WTC11 (cell line): ENCODE results near the gene SRM. TPM values are rescaled to one million over a fixed set of nuclear protein-coding genes. Genes with fewer than 3 reads are reported as not detected.
"Not testable (repeated sequence)": the region's sequence is repeated elsewhere in the genome, so short reads cannot be mapped to it uniquely, and the experiment has no call there.

Experiments used
- ATAC-seq: fragments of 200-7000 bp; cut with Tn5 transposase; 2 replicates; pipeline ENCODE4 v1.10.0; 2021; ENCODE audit warnings: mild to moderate bottlenecking, moderate library complexity
- CTCF ChIA-PET: fragments of 300-600 bp; sonication (Branson Sonifier 250); formaldehyde crosslinking; loops from one replicate; lab custom pipeline; 2021; ENCODE audit warnings: antibody characterized with exemption; lab: Charles Lee
- POLR2A ChIA-PET: fragments of 350-600 bp; sonication (Branson Sonifier 250); formaldehyde crosslinking; loops from one replicate; lab custom pipeline; 2021; ENCODE audit warnings: antibody characterized with exemption; lab: Charles Lee
- DNase-seq: peaks from one replicate; pipeline ENCODE4 v3.0.0; 2021; ENCODE audit warnings: low spot score
- H3K27ac Mint-ChIP-seq: 2 replicates; pipeline ENCODE4 v1.8.0; 2021; ENCODE audit warnings: mixed read lengths
- H3K27me3 Mint-ChIP-seq: 2 replicates; pipeline ENCODE4 v1.8.0; 2021; ENCODE audit warnings: low read depth, mild to moderate bottlenecking, moderate library complexity, mixed read lengths
- H3K36me3 Mint-ChIP-seq: 2 replicates; pipeline ENCODE4 v1.8.0; 2021; ENCODE audit warnings: mixed read lengths
- H3K4me1 Mint-ChIP-seq: 2 replicates; pipeline ENCODE4 v1.8.0; 2022; ENCODE audit warnings: mixed read lengths
- H3K4me3 Mint-ChIP-seq: 2 replicates; pipeline ENCODE4 v1.8.0; 2021; ENCODE audit warnings: mild to moderate bottlenecking, moderate library complexity, mixed read lengths
- H3K9me3 Mint-ChIP-seq: 2 replicates; pipeline ENCODE4 v1.8.0; 2021; ENCODE audit warnings: mixed read lengths
- ATF1 ChIP-seq: sonication (generic); formaldehyde crosslinking; IDR thresholded peaks from 2 replicates; pipeline ENCODE4 v1.8.1; 2023; ENCODE audit warnings: mild to moderate bottlenecking, moderate library complexity, missing genetic modification reagents
- FOXK1 ChIP-seq: sonication (generic); formaldehyde crosslinking; IDR thresholded peaks from 2 replicates; pipeline ENCODE4 v1.8.0; 2022; ENCODE audit warnings: mild to moderate bottlenecking, moderate library complexity, missing genetic modification reagents
- HMGA2 ChIP-seq: fragments of 250-450 bp; sonication (Bioruptor Pico); IDR thresholded peaks from 2 replicates; pipeline ENCODE4 v1.4.0; 2021; ENCODE audit warnings: mild to moderate bottlenecking, moderate library complexity
- JAZF1 ChIP-seq: fragments of 250-450 bp; sonication (Bioruptor Pico); IDR thresholded peaks from 2 replicates; pipeline ENCODE4 v1.9.0; 2021; ENCODE audit warnings: moderate library complexity, mild to moderate bottlenecking, inconsistent platforms
- NFYB ChIP-seq: sonication (generic); formaldehyde crosslinking; conservative IDR thresholded peaks from 2 replicates; pipeline ENCODE4 v1.8.0; 2022; ENCODE audit warnings: low read depth, missing genetic modification reagents
- NR1H2 ChIP-seq: sonication (generic); formaldehyde crosslinking; IDR thresholded peaks from 2 replicates; pipeline ENCODE4 v1.9.0; 2021; ENCODE audit warnings: mild to moderate bottlenecking, moderate library complexity, missing genetic modification reagents
- RELA ChIP-seq: sonication (generic); formaldehyde crosslinking; IDR thresholded peaks from 2 replicates; pipeline ENCODE4 v1.8.1; 2022; ENCODE audit warnings: missing genetic modification reagents, mild to moderate bottlenecking, borderline replicate concordance
- RORB ChIP-seq: fragments of 250-450 bp; sonication (Bioruptor Pico); IDR thresholded peaks from 2 replicates; pipeline ENCODE4 v1.9.0; 2021; ENCODE audit warnings: mild to moderate bottlenecking
- TEAD4 ChIP-seq: sonication (generic); formaldehyde crosslinking; IDR thresholded peaks from 2 replicates; pipeline ENCODE4 v1.8.0; 2022; ENCODE audit warnings: mild to moderate bottlenecking, missing genetic modification reagents
- ZNF121 ChIP-seq: sonication (generic); formaldehyde crosslinking; IDR thresholded peaks from 2 replicates; pipeline ENCODE4 v1.8.0; 2023; ENCODE audit warnings: missing genetic modification reagents
- ZNF423 ChIP-seq: fragments of 250-450 bp; sonication (Bioruptor Pico); IDR thresholded peaks from 2 replicates; pipeline ENCODE4 v2.1.2; 2022; ENCODE audit warnings: mild to moderate bottlenecking, moderate library complexity
- total RNA-seq: library from RNA; stranded (reverse); gene quantifications from 3 replicates; pipeline ENCODE4 v1.2.3, GENCODE V29; 2021
- TF ChIP-seq, protein P1 (sequence below): sonication (generic); formaldehyde crosslinking; IDR thresholded peaks from 2 replicates; pipeline ENCODE4 v1.8.0; 2022; ENCODE audit warnings: mild to moderate bottlenecking, missing genetic modification reagents
- TF ChIP-seq, protein P2 (sequence below): sonication (generic); formaldehyde crosslinking; IDR thresholded peaks from 2 replicates; pipeline ENCODE4 v1.8.0; 2023; ENCODE audit warnings: mild to moderate bottlenecking, missing genetic modification reagents
- TF ChIP-seq, protein P3 (sequence below): fragments of 250-450 bp; sonication (Bioruptor Pico); IDR thresholded peaks from 2 replicates; pipeline ENCODE4 v1.9.0; 2021; ENCODE audit warnings: mild to moderate bottlenecking
- TF ChIP-seq, protein P4 (sequence below): sonication (generic); formaldehyde crosslinking; IDR thresholded peaks from 2 replicates; pipeline ENCODE4 v1.8.0; 2023; ENCODE audit warnings: missing genetic modification reagents
- TF ChIP-seq, protein P5 (sequence below): sonication (generic); formaldehyde crosslinking; IDR thresholded peaks from 2 replicates; pipeline ENCODE4 v1.8.1; 2023; ENCODE audit warnings: mild to moderate bottlenecking, missing genetic modification reagents, moderate library complexity
- TF ChIP-seq, protein P6 (sequence below): sonication (generic); formaldehyde crosslinking; IDR thresholded peaks from 2 replicates; pipeline ENCODE4 v1.8.1; 2022; ENCODE audit warnings: mild to moderate bottlenecking, moderate library complexity, missing genetic modification reagents
- TF ChIP-seq, protein P7 (sequence below): fragments of 250-450 bp; sonication (Bioruptor Pico); IDR thresholded peaks from 2 replicates; pipeline ENCODE4 v1.9.0; 2021; ENCODE audit warnings: mild to moderate bottlenecking
- TF ChIP-seq, protein P8 (sequence below): fragments of 200-600 bp; IDR thresholded peaks from 2 replicates; pipeline ENCODE4 v1.8.0; 2022; ENCODE audit warnings: antibody characterized with exemption

Gene SRM
- total RNA-seq, 1 experiment from 2014 or later, result 200 TPM

DNA sequence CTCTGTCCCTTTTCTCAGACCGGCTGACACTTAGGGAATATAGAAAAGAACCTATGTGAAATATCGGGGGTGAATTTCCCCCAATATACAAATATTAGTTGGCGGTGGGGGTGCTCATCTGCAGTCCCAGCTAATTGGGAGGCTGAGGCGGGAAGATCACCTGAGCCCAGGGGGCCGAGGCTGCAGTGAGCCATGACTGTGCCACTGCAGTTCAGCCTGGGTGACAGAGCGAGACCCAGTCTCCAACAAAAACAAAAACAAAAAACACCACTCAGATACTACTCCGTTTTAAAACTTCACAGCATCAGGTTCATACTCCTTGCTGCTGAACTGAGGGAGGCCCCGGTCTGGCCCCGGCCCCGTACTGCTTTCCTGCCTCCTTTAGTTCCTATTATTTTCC lies 45.8 kb upstream of the SRM start:
- ChIA-PET POLR2A (no interaction called here), CTCF (no interaction called here)
- DNase-seq (no peak), ATAC-seq (no peak)
- H3K27ac Mint-ChIP-seq, result 0 out of 2 replicates have a peak overlapping the region, but pooled peaks have one; percentile 19
- peaks cover 33% of the 10 kb centered on the region for H3K36me3 Mint-ChIP-seq
- H3K9me3 Mint-ChIP-seq, result no peaks in the 10 kb centered on the region
- H3K27me3 Mint-ChIP-seq, result no peaks in the 10 kb centered on the region
- TF ChIP-seq, protein P1, sequence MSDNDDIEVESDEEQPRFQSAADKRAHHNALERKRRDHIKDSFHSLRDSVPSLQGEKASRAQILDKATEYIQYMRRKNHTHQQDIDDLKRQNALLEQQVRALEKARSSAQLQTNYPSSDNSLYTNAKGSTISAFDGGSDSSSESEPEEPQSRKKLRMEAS, result no peak
- TF ChIP-seq, protein P2, sequence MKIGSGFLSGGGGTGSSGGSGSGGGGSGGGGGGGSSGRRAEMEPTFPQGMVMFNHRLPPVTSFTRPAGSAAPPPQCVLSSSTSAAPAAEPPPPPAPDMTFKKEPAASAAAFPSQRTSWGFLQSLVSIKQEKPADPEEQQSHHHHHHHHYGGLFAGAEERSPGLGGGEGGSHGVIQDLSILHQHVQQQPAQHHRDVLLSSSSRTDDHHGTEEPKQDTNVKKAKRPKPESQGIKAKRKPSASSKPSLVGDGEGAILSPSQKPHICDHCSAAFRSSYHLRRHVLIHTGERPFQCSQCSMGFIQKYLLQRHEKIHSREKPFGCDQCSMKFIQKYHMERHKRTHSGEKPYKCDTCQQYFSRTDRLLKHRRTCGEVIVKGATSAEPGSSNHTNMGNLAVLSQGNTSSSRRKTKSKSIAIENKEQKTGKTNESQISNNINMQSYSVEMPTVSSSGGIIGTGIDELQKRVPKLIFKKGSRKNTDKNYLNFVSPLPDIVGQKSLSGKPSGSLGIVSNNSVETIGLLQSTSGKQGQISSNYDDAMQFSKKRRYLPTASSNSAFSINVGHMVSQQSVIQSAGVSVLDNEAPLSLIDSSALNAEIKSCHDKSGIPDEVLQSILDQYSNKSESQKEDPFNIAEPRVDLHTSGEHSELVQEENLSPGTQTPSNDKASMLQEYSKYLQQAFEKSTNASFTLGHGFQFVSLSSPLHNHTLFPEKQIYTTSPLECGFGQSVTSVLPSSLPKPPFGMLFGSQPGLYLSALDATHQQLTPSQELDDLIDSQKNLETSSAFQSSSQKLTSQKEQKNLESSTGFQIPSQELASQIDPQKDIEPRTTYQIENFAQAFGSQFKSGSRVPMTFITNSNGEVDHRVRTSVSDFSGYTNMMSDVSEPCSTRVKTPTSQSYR, result no peak
- TF ChIP-seq JAZF1, result no peak
- TF ChIP-seq, protein P3, sequence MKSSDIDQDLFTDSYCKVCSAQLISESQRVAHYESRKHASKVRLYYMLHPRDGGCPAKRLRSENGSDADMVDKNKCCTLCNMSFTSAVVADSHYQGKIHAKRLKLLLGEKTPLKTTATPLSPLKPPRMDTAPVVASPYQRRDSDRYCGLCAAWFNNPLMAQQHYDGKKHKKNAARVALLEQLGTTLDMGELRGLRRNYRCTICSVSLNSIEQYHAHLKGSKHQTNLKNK (CRISPR knock-in tag), result no peak
- TF ChIP-seq RORB (CRISPR knock-in tag), result no peak
- TF ChIP-seq, protein P4, sequence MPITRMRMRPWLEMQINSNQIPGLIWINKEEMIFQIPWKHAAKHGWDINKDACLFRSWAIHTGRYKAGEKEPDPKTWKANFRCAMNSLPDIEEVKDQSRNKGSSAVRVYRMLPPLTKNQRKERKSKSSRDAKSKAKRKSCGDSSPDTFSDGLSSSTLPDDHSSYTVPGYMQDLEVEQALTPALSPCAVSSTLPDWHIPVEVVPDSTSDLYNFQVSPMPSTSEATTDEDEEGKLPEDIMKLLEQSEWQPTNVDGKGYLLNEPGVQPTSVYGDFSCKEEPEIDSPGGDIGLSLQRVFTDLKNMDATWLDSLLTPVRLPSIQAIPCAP (CRISPR knock-in tag), result no peak
- no peak for TF ChIP-seq ATF1
- no peak for TF ChIP-seq RELA
- no peak for TF ChIP-seq NR1H2 (CRISPR knock-in tag)
- TF ChIP-seq, protein P5, sequence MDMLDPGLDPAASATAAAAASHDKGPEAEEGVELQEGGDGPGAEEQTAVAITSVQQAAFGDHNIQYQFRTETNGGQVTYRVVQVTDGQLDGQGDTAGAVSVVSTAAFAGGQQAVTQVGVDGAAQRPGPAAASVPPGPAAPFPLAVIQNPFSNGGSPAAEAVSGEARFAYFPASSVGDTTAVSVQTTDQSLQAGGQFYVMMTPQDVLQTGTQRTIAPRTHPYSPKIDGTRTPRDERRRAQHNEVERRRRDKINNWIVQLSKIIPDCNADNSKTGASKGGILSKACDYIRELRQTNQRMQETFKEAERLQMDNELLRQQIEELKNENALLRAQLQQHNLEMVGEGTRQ (CRISPR knock-in tag), result no peak
- TF ChIP-seq ZNF423 (CRISPR knock-in tag), result no peak
- TF ChIP-seq TEAD4 (CRISPR knock-in tag), result no peak
- TF ChIP-seq, protein P6, sequence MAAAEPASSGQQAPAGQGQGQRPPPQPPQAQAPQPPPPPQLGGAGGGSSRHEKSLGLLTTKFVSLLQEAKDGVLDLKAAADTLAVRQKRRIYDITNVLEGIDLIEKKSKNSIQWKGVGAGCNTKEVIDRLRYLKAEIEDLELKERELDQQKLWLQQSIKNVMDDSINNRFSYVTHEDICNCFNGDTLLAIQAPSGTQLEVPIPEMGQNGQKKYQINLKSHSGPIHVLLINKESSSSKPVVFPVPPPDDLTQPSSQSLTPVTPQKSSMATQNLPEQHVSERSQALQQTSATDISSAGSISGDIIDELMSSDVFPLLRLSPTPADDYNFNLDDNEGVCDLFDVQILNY (CRISPR knock-in tag), result no peak
- no peak overlapping the region for H3K4me3 Mint-ChIP-seq
- no peaks in the 10 kb centered on the region for H3K4me1 Mint-ChIP-seq

DNA sequence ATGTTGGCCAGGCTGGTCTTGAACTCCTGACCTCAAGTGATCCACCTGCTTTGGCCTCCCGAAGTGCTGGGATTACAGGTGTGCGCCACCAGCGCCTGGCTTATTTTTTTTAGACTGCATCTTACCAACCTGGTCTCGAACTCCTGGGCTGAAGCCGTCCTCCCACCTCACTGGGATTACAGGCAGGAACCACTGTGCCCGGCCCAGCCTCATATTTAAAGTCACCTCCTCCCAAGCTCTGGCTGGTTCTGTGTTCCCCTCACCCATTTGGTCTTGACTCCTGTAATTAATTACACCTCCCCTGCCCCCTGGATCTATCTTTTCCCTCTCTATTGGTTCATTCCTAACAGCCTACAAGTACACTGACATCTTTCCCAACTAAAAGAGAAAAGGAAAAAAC lies 41.5 kb upstream of the SRM start:
- H3K4me3 Mint-ChIP-seq, result peak overlapping the region; percentile 3; the same call in 1 of the 2 replicates

DNA sequence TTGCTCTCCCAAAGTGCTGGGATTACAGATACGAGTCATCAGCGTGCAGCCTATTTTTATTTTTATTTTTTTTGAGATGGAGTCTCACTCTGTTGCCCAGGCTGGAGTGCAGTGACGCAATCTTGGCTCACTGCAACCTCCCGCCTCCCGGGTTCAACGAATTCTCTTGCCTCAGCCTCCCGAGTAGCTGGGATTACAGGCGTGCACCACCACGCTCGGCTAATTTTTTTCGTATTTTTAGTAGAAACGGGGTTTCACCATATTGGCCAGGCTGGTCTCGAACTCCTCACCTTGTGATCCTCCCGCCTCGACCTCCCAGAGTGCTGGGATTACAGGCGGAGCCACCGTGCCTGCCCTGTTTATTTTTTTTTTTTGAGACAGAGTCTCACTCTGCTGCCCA lies 41.0 kb upstream of the SRM start:
- H3K27me3 Mint-ChIP-seq, DNase-seq, H3K9me3 Mint-ChIP-seq, H3K4me3 Mint-ChIP-seq, H3K4me1 Mint-ChIP-seq, ATAC-seq, H3K27ac Mint-ChIP-seq: not testable (repeated sequence)
- ChIA-PET POLR2A (interaction anchor here (1.1 kb wide), 1 partner anchor 63 kb away, joined by 3 read pairs; no protein-coding TSS in a partner anchor), CTCF (interaction anchor here (3.0 kb wide), 1 partner anchor 64 kb away, joined by 42 read pairs; no protein-coding TSS in a partner anchor)
- peaks cover 12% of the 10 kb centered on the region for H3K36me3 Mint-ChIP-seq

More for the DNA sequence above, 41.5 kb upstream of the SRM start:
- POLR2A ChIA-PET, result no interaction called here
- no peaks in the 10 kb centered on the region for H3K9me3 Mint-ChIP-seq
- ATAC-seq, result no peak
- H3K27me3 Mint-ChIP-seq, result no peaks in the 10 kb centered on the region
- H3K36me3 Mint-ChIP-seq, result peaks cover 14% of the 10 kb centered on the region
- H3K27ac Mint-ChIP-seq, result peak overlapping the region; percentile 25
- H3K4me1 Mint-ChIP-seq, result peaks cover 6% of the 10 kb centered on the region
- DNase-seq, result no peak
- CTCF ChIA-PET, result interaction anchor here (0.7 to 1.1 kb wide), 3 partner anchors 48 to 71 kb away, joined by 3 to 5 read pairs (median 3); no protein-coding TSS in a partner anchor
- TF ChIP-seq, protein P7, sequence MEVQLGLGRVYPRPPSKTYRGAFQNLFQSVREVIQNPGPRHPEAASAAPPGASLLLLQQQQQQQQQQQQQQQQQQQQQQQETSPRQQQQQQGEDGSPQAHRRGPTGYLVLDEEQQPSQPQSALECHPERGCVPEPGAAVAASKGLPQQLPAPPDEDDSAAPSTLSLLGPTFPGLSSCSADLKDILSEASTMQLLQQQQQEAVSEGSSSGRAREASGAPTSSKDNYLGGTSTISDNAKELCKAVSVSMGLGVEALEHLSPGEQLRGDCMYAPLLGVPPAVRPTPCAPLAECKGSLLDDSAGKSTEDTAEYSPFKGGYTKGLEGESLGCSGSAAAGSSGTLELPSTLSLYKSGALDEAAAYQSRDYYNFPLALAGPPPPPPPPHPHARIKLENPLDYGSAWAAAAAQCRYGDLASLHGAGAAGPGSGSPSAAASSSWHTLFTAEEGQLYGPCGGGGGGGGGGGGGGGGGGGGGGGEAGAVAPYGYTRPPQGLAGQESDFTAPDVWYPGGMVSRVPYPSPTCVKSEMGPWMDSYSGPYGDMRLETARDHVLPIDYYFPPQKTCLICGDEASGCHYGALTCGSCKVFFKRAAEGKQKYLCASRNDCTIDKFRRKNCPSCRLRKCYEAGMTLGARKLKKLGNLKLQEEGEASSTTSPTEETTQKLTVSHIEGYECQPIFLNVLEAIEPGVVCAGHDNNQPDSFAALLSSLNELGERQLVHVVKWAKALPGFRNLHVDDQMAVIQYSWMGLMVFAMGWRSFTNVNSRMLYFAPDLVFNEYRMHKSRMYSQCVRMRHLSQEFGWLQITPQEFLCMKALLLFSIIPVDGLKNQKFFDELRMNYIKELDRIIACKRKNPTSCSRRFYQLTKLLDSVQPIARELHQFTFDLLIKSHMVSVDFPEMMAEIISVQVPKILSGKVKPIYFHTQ (CRISPR knock-in tag), result no peak
- TF ChIP-seq, protein P8, sequence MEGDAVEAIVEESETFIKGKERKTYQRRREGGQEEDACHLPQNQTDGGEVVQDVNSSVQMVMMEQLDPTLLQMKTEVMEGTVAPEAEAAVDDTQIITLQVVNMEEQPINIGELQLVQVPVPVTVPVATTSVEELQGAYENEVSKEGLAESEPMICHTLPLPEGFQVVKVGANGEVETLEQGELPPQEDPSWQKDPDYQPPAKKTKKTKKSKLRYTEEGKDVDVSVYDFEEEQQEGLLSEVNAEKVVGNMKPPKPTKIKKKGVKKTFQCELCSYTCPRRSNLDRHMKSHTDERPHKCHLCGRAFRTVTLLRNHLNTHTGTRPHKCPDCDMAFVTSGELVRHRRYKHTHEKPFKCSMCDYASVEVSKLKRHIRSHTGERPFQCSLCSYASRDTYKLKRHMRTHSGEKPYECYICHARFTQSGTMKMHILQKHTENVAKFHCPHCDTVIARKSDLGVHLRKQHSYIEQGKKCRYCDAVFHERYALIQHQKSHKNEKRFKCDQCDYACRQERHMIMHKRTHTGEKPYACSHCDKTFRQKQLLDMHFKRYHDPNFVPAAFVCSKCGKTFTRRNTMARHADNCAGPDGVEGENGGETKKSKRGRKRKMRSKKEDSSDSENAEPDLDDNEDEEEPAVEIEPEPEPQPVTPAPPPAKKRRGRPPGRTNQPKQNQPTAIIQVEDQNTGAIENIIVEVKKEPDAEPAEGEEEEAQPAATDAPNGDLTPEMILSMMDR, result no peak
- TF ChIP-seq HMGA2 (CRISPR knock-in tag) (no peak), ZNF121 (CRISPR knock-in tag) (no peak), FOXK1 (CRISPR knock-in tag) (no peak), NFYB (CRISPR knock-in tag) (no peak)
